HG03175 (cell line): ENCODE results near the gene CUEDC1.

ENCODE experiments used
- ATAC-seq: cut with Tn5 transposase; IDR thresholded peaks from one replicate; pipeline ENCODE4 v1.9.1; 2021; ENCODE audit warnings: mild to moderate bottlenecking, moderate library complexity; ENCODE audit not compliant: unreplicated experiment

Gene CUEDC1

GRCh38 chr17:57880086-57880456 is 75.1 kb downstream of the CUEDC1 start:
- no peak for ATAC-seq

GRCh38 chr17:57879437-57880085 is 75.7 kb downstream of the CUEDC1 start:
- ATAC-seq, result no peak

GRCh38 chr17:57877803-57878377 is 77.3 kb downstream of the CUEDC1 start:
- ATAC-seq, result no peak

GRCh38 chr17:57876866-57877237 is 78.4 kb downstream of the CUEDC1 start:
- ATAC-seq, result no peak

GRCh38 chr17:57876023-57876865 is 79.0 kb downstream of the CUEDC1 start:
- ATAC-seq, result no peak

- no peak for ATAC-seq
Measured at GRCh38 chr17:57875290-57876022, 79.8 kb downstream of the CUEDC1 start.

GRCh38 chr17:57874434-57875289 is 80.5 kb downstream of the CUEDC1 start:
- no peak for ATAC-seq

- no peak for ATAC-seq
Measured at GRCh38 chr17:57874058-57874419, 81.2 kb downstream of the CUEDC1 start.

GRCh38 chr17:57873261-57874057 is 81.8 kb downstream of the CUEDC1 start:
- no peak for ATAC-seq

GRCh38 chr17:57872536-57872935 is 82.7 kb downstream of the CUEDC1 start:
- ATAC-seq, result no peak

GRCh38 chr17:57871863-57872262 is 83.3 kb downstream of the CUEDC1 start:
- ATAC-seq, result no peak

GRCh38 chr17:57871155-57871554 is 84.1 kb downstream of the CUEDC1 start:
- ATAC-seq, result no peak

GRCh38 chr17:57870283-57870635 is 85.0 kb downstream of the CUEDC1 start:
- no peak for ATAC-seq

GRCh38 chr17:57869617-57870282 is 85.5 kb downstream of the CUEDC1 start:
- no peak for ATAC-seq

- no peak for ATAC-seq
Measured at GRCh38 chr17:57868910-57869616, 86.1 kb downstream of the CUEDC1 start.

GRCh38 chr17:57868007-57868909 is 87.0 kb downstream of the CUEDC1 start:
- peak; percentile 74 for ATAC-seq

- ATAC-seq, result no peak
Measured at GRCh38 chr17:57867126-57867525, 88.1 kb downstream of the CUEDC1 start.

- ATAC-seq, result no peak
Measured at GRCh38 chr17:57866723-57867122, 88.5 kb downstream of the CUEDC1 start.
